Gastroesophageal sphincter (tissue), 4 donors: ENCODE results near the gene SLC25A41. TPM values are rescaled to one million over a fixed set of nuclear protein-coding genes. Genes with fewer than 3 reads are reported as not detected.
A peak's percentile ranks its signal among the peaks of the same experiment; 100 is the strongest.

Source experiments
- ATAC-seq: fragments of 150-250 bp; one replicate; pipeline ENCODE4 v1.9.1; 2016; ENCODE audit warnings: mild to moderate bottlenecking, moderate library complexity
- H3K27ac ChIP-seq, 4 donors: fragments of 200-600 bp; sonication (generic) in 3 of 4; 1 replicate in 3 of 4; 2 replicates in 1 of 4; pipeline ENCODE4 v1.5.1; 2016 to 2019
- H3K27me3 ChIP-seq: fragments of 200-600 bp; sonication (generic); one replicate; pipeline ENCODE4 v1.5.1; 2019
- H3K36me3 ChIP-seq, 2 donors: fragments of 200-600 bp; sonication (generic); one replicate each; pipeline ENCODE4 v1.5.1; 2019; ENCODE audit warnings: control low read depth in 1 of 2
- H3K4me1 ChIP-seq, 3 donors: fragments of 200-600 bp; sonication (generic); 1 replicate in 2 of 3; 2 replicates in 1 of 3; pipeline ENCODE4 v1.5.1; 2016 to 2019; ENCODE audit warnings: control low read depth in 2 of 3
- H3K4me3 ChIP-seq, 2 donors: fragments of 200-600 bp; sonication (generic); one replicate each; pipeline ENCODE4 v1.5.1; 2019; ENCODE audit warnings: mild to moderate bottlenecking in 1 of 2, moderate library complexity in 1 of 2
- H3K9me3 ChIP-seq, 3 donors: fragments of 200-600 bp; sonication (generic); one replicate each; pipeline ENCODE4 v1.5.1; 2017 to 2019; ENCODE audit warnings: control low read depth in 2 of 3
- EP300 ChIP-seq: sonication (generic); formaldehyde crosslinking; IDR thresholded peaks from one replicate; pipeline ENCODE4 v1.6.1; 2017; ENCODE audit warnings: antibody characterized with exemption, mild to moderate bottlenecking
- POLR2A ChIP-seq, 2 donors: fragments of 450-650 bp; IDR thresholded peaks; one replicate each; pipeline ENCODE4 v1.6.1; 2017; ENCODE audit warnings: antibody characterized with exemption in 2 of 2, mild to moderate bottlenecking in 2 of 2, moderate library complexity in 1 of 2
- POLR2AphosphoS5 ChIP-seq: sonication (generic); formaldehyde crosslinking; IDR thresholded peaks from one replicate; pipeline ENCODE4 v1.6.1; 2017; ENCODE audit warnings: antibody characterized with exemption
- WGBS, 2 donors: methylation state at CpG; one replicate each; pipeline ENCODE4 v1.1.5; 2018; ENCODE audit warnings: low coverage in 1 of 2; 5-methylcytosine and 5-hydroxymethylcytosine counted together
- total RNA-seq, 4 donors: library from RNA; depleted of rRNA; stranded (reverse); fragments of >200 nt; gene quantifications; one replicate each; pipeline ENCODE4 v1.1.0, GENCODE V29; 2016
- TF ChIP-seq, protein P1 (sequence below), 4 experiments: fragments of 200-600 bp in 2 of 4; fragments of 450-650 bp in 2 of 4; sonication (generic) in 1 of 4; IDR thresholded peaks; one replicate each; pipeline ENCODE4 v1.5.1; 2017 to 2019; ENCODE audit warnings: antibody characterized with exemption in 4 of 4, mild to moderate bottlenecking in 2 of 4, moderate library complexity in 2 of 4

Gene SLC25A41
- total RNA-seq, 4 donors from 2014 or later: 0.27 to 1.3 TPM; not detected in 2

DNA sequence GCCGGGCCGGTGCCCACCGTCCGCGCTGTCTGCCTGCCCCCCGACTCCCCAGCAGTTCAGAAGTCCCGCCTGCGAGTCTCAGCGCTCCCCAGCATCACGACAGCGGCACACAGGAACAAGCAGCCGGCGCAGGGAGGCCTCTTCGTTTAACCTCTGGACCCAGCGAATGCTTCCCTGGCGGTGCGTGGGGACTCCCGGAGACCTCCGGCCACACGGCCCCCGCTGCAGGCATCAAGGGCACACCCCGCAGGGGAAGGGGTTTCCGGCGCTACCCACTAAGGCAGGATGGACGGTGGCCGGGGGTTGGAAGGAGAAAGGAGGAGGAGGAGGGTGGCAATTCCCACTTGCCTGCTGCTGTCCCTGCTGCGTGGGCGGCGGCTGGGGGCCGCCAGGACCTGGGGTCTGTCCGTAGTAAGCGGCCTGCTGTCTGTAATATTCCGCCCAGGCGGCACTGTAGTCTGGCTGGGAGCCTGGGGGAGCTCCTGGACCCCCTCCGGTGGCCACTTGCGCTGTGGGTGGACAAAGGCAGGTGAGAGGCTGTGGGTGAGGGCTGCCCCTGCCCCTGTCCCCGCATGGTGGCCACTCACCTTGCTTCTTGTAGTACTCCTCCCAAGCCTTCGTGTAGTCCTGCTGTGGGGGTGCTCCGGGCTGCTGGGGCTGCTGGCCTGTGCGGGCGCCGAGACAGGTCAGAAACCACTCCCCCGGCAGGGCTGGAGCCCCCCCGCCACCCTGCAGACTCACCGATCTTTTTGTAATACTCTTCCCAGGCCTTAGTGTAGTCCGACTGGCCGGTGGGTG lies 18.6 kb downstream of the SLC25A41 start:
- Histone ChIP-seq H3K9me3 (no peaks in the 10 kb centered on the region), H3K4me1 (peaks cover 0 to 44% (median 0%) of the 10 kb centered on the region in 3 donors), H3K4me3 (no peak overlapping the region), H3K27ac (no peak overlapping the region), H3K36me3 (peaks cover 0 to 67% of the 10 kb centered on the region in 2 donors), H3K27me3 (no peaks in the 10 kb centered on the region)
- 83 to 92% methylated on average over 8 to 18 of the region's 47 CpGs for WGBS, 2 donors
- no peak for TF ChIP-seq POLR2AphosphoS5
- TF ChIP-seq EP300: no peak
- TF ChIP-seq, protein P1, sequence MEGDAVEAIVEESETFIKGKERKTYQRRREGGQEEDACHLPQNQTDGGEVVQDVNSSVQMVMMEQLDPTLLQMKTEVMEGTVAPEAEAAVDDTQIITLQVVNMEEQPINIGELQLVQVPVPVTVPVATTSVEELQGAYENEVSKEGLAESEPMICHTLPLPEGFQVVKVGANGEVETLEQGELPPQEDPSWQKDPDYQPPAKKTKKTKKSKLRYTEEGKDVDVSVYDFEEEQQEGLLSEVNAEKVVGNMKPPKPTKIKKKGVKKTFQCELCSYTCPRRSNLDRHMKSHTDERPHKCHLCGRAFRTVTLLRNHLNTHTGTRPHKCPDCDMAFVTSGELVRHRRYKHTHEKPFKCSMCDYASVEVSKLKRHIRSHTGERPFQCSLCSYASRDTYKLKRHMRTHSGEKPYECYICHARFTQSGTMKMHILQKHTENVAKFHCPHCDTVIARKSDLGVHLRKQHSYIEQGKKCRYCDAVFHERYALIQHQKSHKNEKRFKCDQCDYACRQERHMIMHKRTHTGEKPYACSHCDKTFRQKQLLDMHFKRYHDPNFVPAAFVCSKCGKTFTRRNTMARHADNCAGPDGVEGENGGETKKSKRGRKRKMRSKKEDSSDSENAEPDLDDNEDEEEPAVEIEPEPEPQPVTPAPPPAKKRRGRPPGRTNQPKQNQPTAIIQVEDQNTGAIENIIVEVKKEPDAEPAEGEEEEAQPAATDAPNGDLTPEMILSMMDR (IDR thresholded peaks at IDR 0.05): no peak
- TF ChIP-seq POLR2A (IDR thresholded peaks at IDR 0.05): no peak
- ATAC-seq: no peak

DNA sequence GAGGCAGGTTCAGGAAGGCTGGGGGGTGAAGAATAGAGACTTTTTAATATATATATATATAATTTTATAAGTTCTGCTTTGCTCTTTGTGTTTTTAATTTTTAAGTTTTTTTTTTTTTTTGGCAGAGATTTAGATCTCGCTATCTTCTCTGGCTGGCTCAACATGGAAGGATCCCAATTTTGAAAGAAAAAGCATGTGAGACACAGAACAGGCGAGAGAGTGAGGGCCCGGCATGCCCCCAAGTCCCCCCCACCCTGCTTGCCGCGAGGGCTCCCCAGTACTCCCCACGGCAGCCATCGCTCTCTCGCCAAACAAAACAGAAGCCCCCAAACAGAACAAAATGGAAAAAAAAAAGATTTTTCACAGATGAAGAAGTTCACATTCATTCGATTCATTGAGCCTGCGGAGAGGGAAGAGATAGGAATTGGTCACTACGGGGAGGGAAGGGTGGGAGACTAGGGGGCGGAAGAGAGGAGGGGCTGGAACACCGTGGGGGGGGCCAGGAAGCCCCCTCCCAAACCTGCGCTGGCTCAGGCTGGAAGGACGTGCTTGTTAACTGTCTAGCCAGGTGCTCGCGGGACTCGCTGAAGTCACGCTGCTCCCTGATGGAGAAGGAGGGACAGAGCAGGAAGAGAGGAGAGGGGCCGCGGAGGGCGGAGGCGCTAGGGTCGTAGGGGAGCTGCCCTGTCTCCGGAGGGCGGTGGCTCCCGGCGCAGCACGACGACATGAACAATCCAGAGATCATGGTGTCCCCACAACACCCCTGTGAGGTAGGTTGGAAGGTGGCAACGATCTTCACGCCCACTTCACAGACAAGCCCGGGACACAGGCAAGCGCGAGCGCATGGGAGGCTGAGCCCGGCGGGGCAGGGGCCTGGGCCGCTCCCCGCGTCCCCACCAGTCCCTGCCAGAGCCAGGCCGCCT lies 19.6 kb downstream of the SLC25A41 start:
- Histone ChIP-seq H3K4me1 (peaks cover 0 to 38% (median 0%) of the 10 kb centered on the region in 3 donors), H3K9me3 (no peaks in the 10 kb centered on the region), H3K27me3 (no peaks in the 10 kb centered on the region), H3K4me3 (no peak overlapping the region), H3K36me3 (peaks cover 0 to 57% of the 10 kb centered on the region in 2 donors), H3K27ac (peak overlapping the region in 3 of 4 donors; percentile 51 to 61 (median 60))
- WGBS, 2 donors: 55 to 64% methylated on average over 10 to 12 of the region's 42 CpGs
- ATAC-seq: no peak
- TF ChIP-seq POLR2AphosphoS5 (no peak), POLR2A (IDR thresholded peaks at IDR 0.05) (no peak), EP300 (no peak)
- TF ChIP-seq, protein P1 (IDR thresholded peaks at IDR 0.05): no peak

DNA sequence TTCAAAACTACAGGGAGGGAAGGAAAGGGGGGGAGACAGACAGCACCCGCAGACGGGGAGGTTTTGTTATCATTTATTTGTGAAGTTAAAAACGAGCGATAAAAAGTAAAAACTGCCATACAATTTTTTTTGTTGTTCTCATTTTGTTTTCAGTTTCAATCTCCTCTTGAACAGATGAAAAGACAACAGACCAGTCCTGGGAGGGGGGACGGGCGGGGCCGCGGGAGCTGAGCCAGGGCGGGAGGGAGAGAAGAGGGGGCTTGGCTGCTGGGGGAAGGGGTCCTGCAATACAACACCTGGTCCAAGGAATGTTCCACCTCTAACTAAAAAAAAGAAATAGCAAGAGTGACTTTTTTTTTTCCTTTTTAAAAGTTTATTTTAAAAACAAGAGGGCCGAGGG lies 20.3 kb downstream of the SLC25A41 start:
- no peak overlapping the region for H3K4me3 ChIP-seq
- ATAC-seq: no peak
- peaks cover 0 to 35% (median 0%) of the 10 kb centered on the region in 3 donors for H3K4me1 ChIP-seq
- H3K27ac ChIP-seq: peak overlapping the region in 2 of 4 donors; percentile 51 to 61
- H3K27me3 ChIP-seq: no peaks in the 10 kb centered on the region
- WGBS, 2 donors: 28 to 30% methylated on average over 4 to 8 of the region's 10 CpGs
- no peaks in the 10 kb centered on the region for H3K9me3 ChIP-seq
- TF ChIP-seq EP300 (no peak), POLR2AphosphoS5 (no peak), POLR2A (IDR thresholded peaks at IDR 0.05) (no peak)
- TF ChIP-seq, protein P1 (IDR thresholded peaks at IDR 0.05): no peak
- peaks cover 0 to 50% of the 10 kb centered on the region in 2 donors for H3K36me3 ChIP-seq

DNA sequence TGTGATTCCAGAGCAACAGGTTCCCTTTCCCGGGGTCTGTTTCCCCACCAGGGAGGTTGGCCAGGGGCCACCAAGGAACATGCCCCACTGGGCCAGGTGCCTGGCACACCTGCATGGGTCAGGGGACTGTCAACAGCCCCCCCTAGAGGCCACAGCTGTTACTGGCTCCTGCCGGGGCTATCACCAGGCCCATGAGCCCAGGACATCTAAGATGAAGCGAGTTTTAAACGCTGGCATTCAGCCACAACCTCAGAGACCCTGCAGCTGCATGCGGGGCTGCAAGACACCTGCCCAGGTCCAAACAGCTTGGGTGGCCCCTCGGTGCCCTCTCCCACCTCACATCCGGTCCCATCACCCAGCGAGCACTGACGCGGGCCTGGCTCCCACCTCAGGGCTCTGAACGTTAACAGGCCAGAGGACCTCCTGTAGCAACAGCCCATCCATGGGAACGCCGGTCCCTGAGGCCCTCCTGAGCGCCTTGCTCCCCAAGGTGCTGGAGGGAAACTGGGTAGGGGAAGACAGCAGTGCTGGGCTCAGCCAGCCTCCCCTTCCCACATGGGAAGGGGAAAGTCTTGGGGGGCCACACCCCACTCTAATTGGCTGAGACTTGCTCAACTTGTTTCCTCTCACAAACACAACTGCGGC lies 21.0 kb downstream of the SLC25A41 start:
- Histone ChIP-seq H3K9me3 (no peaks in the 10 kb centered on the region), H3K4me3 (no peak overlapping the region), H3K4me1 (peaks cover 0 to 28% (median 0%) of the 10 kb centered on the region in 3 donors), H3K27ac (peak overlapping the region in 3 of 4 donors; percentile 33 to 61 (median 51)), H3K27me3 (no peaks in the 10 kb centered on the region), H3K36me3 (peaks cover 0 to 43% of the 10 kb centered on the region in 2 donors)
- WGBS, 2 donors: 0% methylated on average over 1 of the region's 15 CpGs; no CpG with 5 or more reads in 1 of the 2 donors
- peak; percentile 41 for ATAC-seq
- TF ChIP-seq POLR2A (IDR thresholded peaks at IDR 0.05) (no peak), POLR2AphosphoS5 (no peak), EP300 (no peak)
- TF ChIP-seq, protein P1 (IDR thresholded peaks at IDR 0.05): peak in 3 of 4 experiments; percentile 29 to 66 (median 35)
